GM21390 (cell line): ENCODE measurements around the gene LRPAP1.

Source experiments
- ATAC-seq: cut with Tn5 transposase; IDR thresholded peaks from one replicate; pipeline ENCODE4 v1.9.1; 2021; ENCODE audit not compliant: unreplicated experiment

The LRPAP1 gene

GRCh38 chr4:3501825-3502425 lies 30.3 kb downstream of the LRPAP1 start:
- ATAC-seq = no peak

- no peak for ATAC-seq
These were observed 30.9 kb downstream of the LRPAP1 start for GRCh38 chr4:3501126-3501824.

GRCh38 chr4:3500634-3501101 lies 31.6 kb downstream of the LRPAP1 start:
- no peak for ATAC-seq

- ATAC-seq = no peak
These were observed 32.1 kb downstream of the LRPAP1 start for GRCh38 chr4:3500111-3500510.

- ATAC-seq = no peak
These were observed 32.5 kb downstream of the LRPAP1 start for GRCh38 chr4:3499710-3500109.

GRCh38 chr4:3498901-3499510 lies 33.2 kb downstream of the LRPAP1 start:
- no peak for ATAC-seq

GRCh38 chr4:3498407-3498806 lies 33.8 kb downstream of the LRPAP1 start:
- ATAC-seq = no peak

- no peak for ATAC-seq
These were observed 34.5 kb downstream of the LRPAP1 start for GRCh38 chr4:3497523-3498389.

GRCh38 chr4:3497095-3497494 lies 35.1 kb downstream of the LRPAP1 start:
- ATAC-seq = no peak

- no peak for ATAC-seq
These were observed 36.2 kb downstream of the LRPAP1 start for GRCh38 chr4:3496021-3496420.

- no peak for ATAC-seq
These were observed 36.8 kb downstream of the LRPAP1 start for GRCh38 chr4:3495204-3495975.

GRCh38 chr4:3494462-3494871 lies 37.8 kb downstream of the LRPAP1 start:
- no peak for ATAC-seq

- no peak for ATAC-seq
These were observed 38.3 kb downstream of the LRPAP1 start for GRCh38 chr4:3493720-3494461.

- ATAC-seq = no peak
These were observed 39.2 kb downstream of the LRPAP1 start for GRCh38 chr4:3492741-3493719.

GRCh38 chr4:3491681-3492405 lies 40.4 kb downstream of the LRPAP1 start:
- ATAC-seq = no peak

GRCh38 chr4:3489451-3489962 lies 42.7 kb downstream of the LRPAP1 start:
- ATAC-seq = no peak

- ATAC-seq = no peak
These were observed 43.4 kb downstream of the LRPAP1 start for GRCh38 chr4:3488820-3489219.

- ATAC-seq = no peak
These were observed 44.4 kb downstream of the LRPAP1 start for GRCh38 chr4:3487861-3488260.
